IMR-90 (cell line): ENCODE measurements around the gene ST7. TPM values are rescaled to one million over a fixed set of nuclear protein-coding genes. Genes with fewer than 3 reads are reported as not detected.

Source experiments
- ATAC-seq: fragments of 200-7000 bp; cut with Tn5 transposase; 2 replicates; pipeline ENCODE4 v1.9.1; 2020; ENCODE audit warnings: low read depth, mild to moderate bottlenecking, moderate library complexity
- BruUV-seq: library from RNA; stranded (reverse); fragments of 400-500 nt; replicated peaks from 2 replicates; lab custom pipeline; 2021; lab: Mats Ljungman, UMichigan
- CTCF ChIA-PET: fragments of 300-600 bp; formaldehyde crosslinking; extraction: SDS; loops from one replicate; lab custom pipeline; 2021; ENCODE audit warnings: antibody characterized with exemption; lab: Yijun Ruan, JAX
- POLR2A ChIA-PET: fragments of 300-600 bp; sonication (Branson Sonifier 250); formaldehyde crosslinking; loops from one replicate; lab custom pipeline; 2022; ENCODE audit warnings: antibody characterized with exemption; ENCODE audit not compliant: unreplicated experiment; lab: Charles Lee
- DNase-seq: peaks from one replicate; pipeline ENCODE4 v3.0.0; 2013
- H2AFZ ChIP-seq: replicated peaks from 2 replicates; pipeline ENCODE3; 2013; ENCODE audit warnings: low read length, mild to moderate bottlenecking; ENCODE audit not compliant: poor library complexity
- H2AK5ac ChIP-seq: 2 replicates; pipeline ENCODE4 v1.6.1; 2013; ENCODE audit warnings: low read depth, low read length, inconsistent platforms
- H2AK9ac ChIP-seq: replicated peaks from 2 replicates; pipeline ENCODE3; 2013; ENCODE audit warnings: mild to moderate bottlenecking, low read depth, low read length, moderate library complexity; ENCODE audit not compliant: poor library complexity
- H2BK120ac ChIP-seq: 2 replicates; pipeline ENCODE4 v1.6.1; 2013; ENCODE audit warnings: low read depth, low read length, inconsistent platforms
- H2BK15ac ChIP-seq: 3 replicates; pipeline ENCODE4 v1.6.1; 2013; ENCODE audit warnings: low read depth, low read length, inconsistent platforms
- H2BK20ac ChIP-seq: 2 replicates; pipeline ENCODE4 v1.6.1; 2013; ENCODE audit warnings: low read depth, mild to moderate bottlenecking, inconsistent platforms, low read length, moderate library complexity
- H2BK5ac ChIP-seq: 2 replicates; pipeline ENCODE4 v1.6.1; 2013; ENCODE audit warnings: mild to moderate bottlenecking, low read depth, low read length, inconsistent platforms; ENCODE audit not compliant: poor library complexity, severe bottlenecking
- H3K14ac ChIP-seq: replicated peaks from 2 replicates; pipeline ENCODE4 v1.6.1; 2013; ENCODE audit warnings: low read depth, low read length, inconsistent platforms
- H3K18ac ChIP-seq: 2 replicates; pipeline ENCODE4 v1.6.1; 2013; ENCODE audit warnings: low read depth, low read length, control low read depth
- H3K23ac ChIP-seq: 2 replicates; pipeline ENCODE4 v1.6.1; 2013; ENCODE audit warnings: low read depth, low read length, inconsistent platforms
- H3K27ac ChIP-seq: 2 replicates; pipeline ENCODE4 v1.5.1; 2013; ENCODE audit warnings: mild to moderate bottlenecking, control low read depth, low read length; ENCODE audit not compliant: insufficient read depth
- H3K27me3 ChIP-seq: 2 replicates; pipeline ENCODE4 v1.6.1; 2013; ENCODE audit warnings: low read length; ENCODE audit not compliant: control insufficient read depth, insufficient read depth
- H3K36me3 ChIP-seq: 2 replicates; pipeline ENCODE4 v1.6.1; 2013; ENCODE audit warnings: low read length, mixed read lengths; ENCODE audit not compliant: control insufficient read depth, insufficient read depth
- H3K4ac ChIP-seq: 2 replicates; pipeline ENCODE4 v1.6.1; 2013; ENCODE audit warnings: low read depth, low read length, inconsistent platforms
- H3K4me1 ChIP-seq: 2 replicates; pipeline ENCODE4 v1.6.1; 2013; ENCODE audit warnings: low read length, mixed read lengths; ENCODE audit not compliant: control insufficient read depth, insufficient read depth
- H3K4me2 ChIP-seq: 2 replicates; pipeline ENCODE4 v1.6.1; 2013; ENCODE audit warnings: low read depth, mild to moderate bottlenecking, control low read depth, low read length, moderate library complexity
- H3K4me3 ChIP-seq: 2 replicates; pipeline ENCODE4 v1.5.1; 2013; ENCODE audit warnings: low read depth, mild to moderate bottlenecking, control low read depth, low read length, moderate library complexity; ENCODE audit not compliant: insufficient read depth
- H3K56ac ChIP-seq: 2 replicates; pipeline ENCODE4 v1.6.1; 2013; ENCODE audit warnings: low read length, inconsistent platforms; ENCODE audit not compliant: insufficient read depth; ENCODE audit errors: extremely low read depth
- H3K79me1 ChIP-seq, 2 experiments: 2 replicates each; pipeline ENCODE4 v1.6.1; 2013; ENCODE audit warnings: low read length in 2 of 2, inconsistent platforms in 1 of 2, low read depth in 1 of 2
- H3K9ac ChIP-seq: 2 replicates; pipeline ENCODE4 v1.6.1; 2013; ENCODE audit warnings: low read depth, low read length, control low read depth
- H3K9me1 ChIP-seq: 2 replicates; pipeline ENCODE4 v1.6.1; 2013; ENCODE audit warnings: low read length, inconsistent platforms; ENCODE audit not compliant: insufficient read depth
- H3K9me3 ChIP-seq: 2 replicates; pipeline ENCODE4 v1.6.1; 2013; ENCODE audit warnings: low read length; ENCODE audit not compliant: control insufficient read depth, insufficient read depth
- H4K20me1 ChIP-seq: 2 replicates; pipeline ENCODE4 v1.6.1; 2013; ENCODE audit warnings: low read length, inconsistent platforms; ENCODE audit not compliant: insufficient read depth
- H4K5ac ChIP-seq: 2 replicates; pipeline ENCODE4 v1.6.1; 2013; ENCODE audit warnings: mild to moderate bottlenecking, low read depth, low read length, control low read depth
- H4K8ac ChIP-seq, 2 experiments: 2 replicates each; pipeline ENCODE4 v1.6.1; 2013; ENCODE audit warnings: low read depth in 2 of 2, low read length in 2 of 2, control low read depth in 1 of 2, inconsistent platforms in 1 of 2
- H4K91ac ChIP-seq: 2 replicates; pipeline ENCODE4 v1.6.1; 2013; ENCODE audit warnings: low read depth, low read length, inconsistent platforms; ENCODE audit not compliant: insufficient read depth
- CEBPB ChIP-seq: IDR thresholded peaks from 2 replicates; pipeline ENCODE4 v1.6.1; 2012; ENCODE audit warnings: low read depth, low read length, improper control_type of control experiment
- CHD1 ChIP-seq: IDR thresholded peaks from 2 replicates; pipeline ENCODE4 v1.6.1; 2012; ENCODE audit warnings: low read depth, low read length, improper control_type of control experiment
- FOS ChIP-seq: fragments of 150-350 bp; IDR thresholded peaks from 2 replicates; pipeline ENCODE4 v1.6.1; 2016; ENCODE audit warnings: low read depth, low read length
- NFE2L2 ChIP-seq: fragments of 150-350 bp; IDR thresholded peaks from 2 replicates; pipeline ENCODE4 v1.6.1; 2016; ENCODE audit warnings: low read depth, mild to moderate bottlenecking, low read length
- RCOR1 ChIP-seq: IDR thresholded peaks from 2 replicates; pipeline ENCODE4 v1.6.1; 2012; ENCODE audit warnings: mild to moderate bottlenecking, low read length, improper control_type of control experiment; ENCODE audit not compliant: insufficient replicate concordance
- WGBS, 2 experiments: methylation state at CpG; one replicate each; pipeline versions ENCODE4 v1.1.5 to v1.1.7; 2013; ENCODE audit warnings: missing lambda C conversion rate in 2 of 2; ENCODE audit not compliant: insufficient read length in 1 of 2; ENCODE audit errors: extremely low coverage in 2 of 2; 5-methylcytosine and 5-hydroxymethylcytosine counted together
- dilution Hi-C: fragments of 300-500 bp; cut with HindIII; formaldehyde crosslinking; loops from one replicate; pipeline ENCODE4 v1.14.3; 2018; ENCODE audit warnings: low sequenced_read_pairs; ENCODE audit not compliant: unreplicated experiment
- in situ Hi-C: fragments of 300-500 bp; cut with MboI; formaldehyde crosslinking; loops from 3 replicates; pipeline ENCODE4 v1.14.3; 2019; ENCODE audit warnings: low sequenced_read_pairs, inconsistent platforms, mixed read lengths
- intact Hi-C: fragments of 100-400 bp; cut with micrococcal nuclease; formaldehyde crosslinking; loops from 2 replicates; pipeline ENCODE4 v1.10.0; 2022
- polyA plus RNA-seq, 3 experiments: library from polyadenylated mRNA; depleted of rRNA; stranded (reverse); fragments of >200 nt; gene quantifications; 2 replicates each; pipeline ENCODE4 v1.2.3, GENCODE V29; 2012; ENCODE audit warnings: low replicate concordance in 1 of 3
- total RNA-seq: library from RNA; depleted of rRNA; stranded (reverse); fragments of >200 nt; gene quantifications from 2 replicates; pipeline ENCODE4 v1.2.3, GENCODE V29; 2012

The ST7 gene
- total and polyA plus RNA-seq, 2 of the 4 experiments (the other 2 are of a cell fraction): 18.6 to 26.0 TPM

GRCh38 chr7:117269417-117269816 lies 316.1 kb downstream of the ST7 start (continued):
- TF ChIP-seq CHD1: 0 out of 2 replicates have a peak, but pooled peaks have one; percentile 25

- ATAC-seq: peak; percentile 75
- peaks cover 8% of the 10 kb centered on the region for H3K4me1 ChIP-seq
- CTCF ChIA-PET: no interaction called here
Observed at GRCh38 chr7:117269886-117270285, 316.6 kb downstream of the ST7 start.

More at GRCh38 chr7:117269886-117270285, 316.6 kb downstream of the ST7 start:
- peaks cover 3% of the 10 kb centered on the region; the same call in 1 of the 2 replicates for H3K9me3 ChIP-seq
- H3K27ac ChIP-seq: peak overlapping the region; percentile 85
- no peak overlapping the region for H2AFZ ChIP-seq
- H3K4ac ChIP-seq: peak overlapping the region; percentile 94
- in situ Hi-C loops: no loop called here
- H2BK15ac ChIP-seq: peak overlapping the region; percentile 89; the same call in 1 of the 3 replicates
- H2BK120ac ChIP-seq: peak overlapping the region; percentile 97
- no peak overlapping the region for H3K4me3 ChIP-seq
- peak overlapping the region; percentile 57 to 76; a peak in 3 of 4 replicates for H4K8ac ChIP-seq
- H4K20me1 ChIP-seq: no peaks in the 10 kb centered on the region
- H3K18ac ChIP-seq: peak overlapping the region; percentile 95
- H3K23ac ChIP-seq: peak overlapping the region; percentile 70; the same call in 1 of the 2 replicates
- TF ChIP-seq NFE2L2 (peak; percentile 66; the same call in 1 of the 2 replicates), CHD1 (0 out of 2 replicates have a peak, but pooled peaks have one; percentile 15), CEBPB (peak; percentile 49), RCOR1 (no peak), FOS (peak; percentile 38; the same call in 1 of the 2 replicates)
- dilution Hi-C loops: no loop called here
- 0 out of 4 replicates have a peak, but pooled peaks cover 0 to 3% of the 10 kb centered on the region in 2 experiments for H3K79me1 ChIP-seq
- no CpG with 5 or more reads among the region's 3 CpGs for WGBS, 2 experiments
- peaks cover 5% of the 10 kb centered on the region; the same call in 1 of the 2 replicates for H3K9me1 ChIP-seq
- no peak overlapping the region for H2AK9ac ChIP-seq
- H3K14ac ChIP-seq: peak overlapping the region; percentile 85; the same call in 1 of the 2 replicates
- DNase-seq: peak; percentile 91
- H2AK5ac ChIP-seq: peak overlapping the region; percentile 97
- H3K9ac ChIP-seq: no peak overlapping the region
- H3K4me2 ChIP-seq: peak overlapping the region; percentile 77; the same call in 1 of the 2 replicates
- intact Hi-C loops: loop anchor here (5.0 kb wide), 1 partner anchor 52 kb away; the partner anchor contains the start of gene WNT2
- peak overlapping the region; percentile 82 for H4K5ac ChIP-seq
- POLR2A ChIA-PET: no interaction called here
- H3K36me3 ChIP-seq: no peaks in the 10 kb centered on the region
- H4K91ac ChIP-seq: peak overlapping the region; percentile 95; the same call in 1 of the 2 replicates
- peak overlapping the region; percentile 100 for H2BK5ac ChIP-seq
- BruUV-seq: no TSS peak
- H3K27me3 ChIP-seq: no peaks in the 10 kb centered on the region
- H2BK20ac ChIP-seq: peak overlapping the region; percentile 96
- H3K56ac ChIP-seq: peak overlapping the region; percentile 70; the same call in 1 of the 2 replicates
